K562 (cell line): ENCODE measurements around the gene BCKDK. TPM values are rescaled to one million over a fixed set of nuclear protein-coding genes. Genes with fewer than 3 reads are reported as not detected.

Experiments used
- ATF1 ChIP-seq, 2 experiments: fragments of 450-650 bp in 1 of 2; IDR thresholded peaks; 2 replicates each; pipeline ENCODE4 v1.6.1; 2016; ENCODE audit warnings: missing compliant biosample characterization in 1 of 2, missing genetic modification characterization in 1 of 2
- BCOR ChIP-seq: fragments of 450-650 bp; IDR thresholded peaks from 2 replicates; pipeline ENCODE4 v1.6.1; 2016
- BRF1 ChIP-seq: IDR thresholded peaks from 3 replicates; pipeline ENCODE4 v1.6.1; 2011; ENCODE audit warnings: borderline replicate concordance, mild to moderate bottlenecking; ENCODE audit not compliant: insufficient read length; ENCODE audit errors: extremely low read depth
- CBFA2T2 ChIP-seq: fragments of 450-650 bp; conservative IDR thresholded peaks from 2 replicates; pipeline ENCODE4 v1.6.1; 2017; ENCODE audit warnings: mild to moderate bottlenecking
- GATAD2A ChIP-seq: fragments of 450-650 bp; IDR thresholded peaks from 2 replicates; pipeline ENCODE4 v1.6.1; 2017
- GTF2A2 ChIP-seq: IDR thresholded peaks from 2 replicates; pipeline ENCODE4 v1.6.1; 2016; ENCODE audit warnings: mild to moderate bottlenecking, missing genetic modification characterization, missing compliant biosample characterization
- NFE2 ChIP-seq: IDR thresholded peaks from 2 replicates; pipeline ENCODE4 v1.6.1; 2014; ENCODE audit warnings: antibody characterized with exemption, low read depth
- NRF1 ChIP-seq, 2 experiments: fragments of 450-650 bp; IDR thresholded peaks in 1 of 2; conservative IDR thresholded peaks in 1 of 2; 2 replicates each; pipeline ENCODE4 v1.6.1; 2014; ENCODE audit warnings: mild to moderate bottlenecking in 2 of 2
- POLR2AphosphoS2 ChIP-seq: IDR thresholded peaks from 2 replicates; pipeline ENCODE4 v1.6.1; 2012; ENCODE audit warnings: low read length, improper control_type of control experiment
- RCOR1 ChIP-seq, 2 experiments: IDR thresholded peaks; 2 replicates each; pipeline ENCODE4 v1.6.1; 2012; ENCODE audit warnings: low read depth in 2 of 2, low read length in 2 of 2, borderline replicate concordance in 1 of 2, improper control_type of control experiment in 1 of 2
- SMARCC2 ChIP-seq: fragments of 450-650 bp; IDR thresholded peaks from 2 replicates; pipeline ENCODE4 v1.6.1; 2017; ENCODE audit warnings: antibody characterized with exemption, moderate library complexity, mild to moderate bottlenecking, low read depth
- TBL1XR1 ChIP-seq, 2 experiments: IDR thresholded peaks; 2 replicates each; pipeline ENCODE4 v1.6.1; 2012; ENCODE audit warnings: improper control_type of control experiment in 2 of 2, low read length in 2 of 2, mild to moderate bottlenecking in 1 of 2
- TCF7 ChIP-seq: sonication (generic); IDR thresholded peaks from 2 replicates; pipeline ENCODE4 v1.6.1; 2016; ENCODE audit warnings: antibody characterized with exemption, borderline replicate concordance
- TFAM ChIP-seq: fragments of 250-450 bp; sonication (Bioruptor Pico); conservative IDR thresholded peaks from 2 replicates; pipeline ENCODE4 v1.5.0; 2021; ENCODE audit warnings: mild to moderate bottlenecking, moderate library complexity
- ZNF217 ChIP-seq: sonication (generic); formaldehyde crosslinking; IDR thresholded peaks from 2 replicates; pipeline ENCODE4 v1.8.0; 2022; ENCODE audit warnings: mild to moderate bottlenecking, missing genetic modification reagents
- polyA plus RNA-seq, 8 experiments: library from polyadenylated mRNA; depleted of rRNA in 4 of 8; stranded (reverse) in 5 of 8; unstranded in 3 of 8; fragments of >200 nt; fragmentation: Nextera tagmentation in 2 of 8; fragmentation: Illumina TruSeq in 1 of 8; extraction: Ambion mirVana in 2 of 8; extraction: Trizol in 1 of 8; gene quantifications; 2 replicates each; pipeline versions ENCODE4 v1.2.1 to v1.2.3, GENCODE V29; 2011 to 2014; ENCODE audit warnings: inconsistent platforms in 1 of 8, missing spikeins in 1 of 8
- total RNA-seq, 7 experiments: library from RNA; depleted of rRNA in 6 of 7; stranded (reverse); fragments of >200 nt in 6 of 7; fragmentation: Illumina TruSeq in 2 of 7; extraction: Trizol in 2 of 7; gene quantifications; 2 replicates each; pipeline versions ENCODE4 v1.2.1 to v1.2.3, GENCODE V29; 2011 to 2021; ENCODE audit warnings: low replicate concordance in 1 of 7
- TF ChIP-seq, protein P1 (sequence below): fragments of 450-650 bp; formaldehyde crosslinking; conservative IDR thresholded peaks from 2 replicates; pipeline ENCODE4 v1.4.0; 2022; ENCODE audit warnings: mild to moderate bottlenecking, missing genetic modification characterization
- TF ChIP-seq, protein P2 (sequence below), 3 experiments: IDR thresholded peaks in 2 of 3; conservative IDR thresholded peaks in 1 of 3; 2 replicates each; pipeline ENCODE4 v1.5.1; 2011 to 2012; ENCODE audit warnings: low read length in 3 of 3, mild to moderate bottlenecking in 3 of 3, control low read depth in 2 of 3, improper control_type of control experiment in 1 of 3, inconsistent platforms in 1 of 3, low read depth in 1 of 3, mixed read lengths in 1 of 3, moderate library complexity in 1 of 3; ENCODE audit not compliant: insufficient read depth in 2 of 3
- TF ChIP-seq, protein P3 (sequence below): fragments of 200-800 bp; sonication (Bioruptor generic); IDR thresholded peaks from 2 replicates; pipeline ENCODE4 v1.6.1; 2017; ENCODE audit warnings: missing genetic modification characterization, missing compliant biosample characterization
- TF ChIP-seq, protein P4 (sequence below): fragments of 450-650 bp; formaldehyde crosslinking; IDR thresholded peaks from 2 replicates; pipeline ENCODE4 v1.4.0; 2020; ENCODE audit warnings: mild to moderate bottlenecking, moderate library complexity
- TF ChIP-seq, protein P5 (sequence below), 3 experiments: fragments of 200-800 bp in 1 of 3; sonication (Bioruptor generic) in 1 of 3; sonication (generic) in 1 of 3; formaldehyde crosslinking in 1 of 3; IDR thresholded peaks; 2 replicates each; pipeline versions ENCODE4 v1.6.1 to v1.8.0; 2016 to 2022; ENCODE audit warnings: mild to moderate bottlenecking in 2 of 3, missing compliant biosample characterization in 2 of 3, missing genetic modification characterization in 2 of 3, missing genetic modification reagents in 1 of 3

The BCKDK gene
- total and polyA plus RNA-seq, 9 of the 15 experiments (the other 6 are each of a cell fraction or from before 2014, with no cell fraction given), result 0.58 to 34.8 (median 13.1) TPM

DNA sequence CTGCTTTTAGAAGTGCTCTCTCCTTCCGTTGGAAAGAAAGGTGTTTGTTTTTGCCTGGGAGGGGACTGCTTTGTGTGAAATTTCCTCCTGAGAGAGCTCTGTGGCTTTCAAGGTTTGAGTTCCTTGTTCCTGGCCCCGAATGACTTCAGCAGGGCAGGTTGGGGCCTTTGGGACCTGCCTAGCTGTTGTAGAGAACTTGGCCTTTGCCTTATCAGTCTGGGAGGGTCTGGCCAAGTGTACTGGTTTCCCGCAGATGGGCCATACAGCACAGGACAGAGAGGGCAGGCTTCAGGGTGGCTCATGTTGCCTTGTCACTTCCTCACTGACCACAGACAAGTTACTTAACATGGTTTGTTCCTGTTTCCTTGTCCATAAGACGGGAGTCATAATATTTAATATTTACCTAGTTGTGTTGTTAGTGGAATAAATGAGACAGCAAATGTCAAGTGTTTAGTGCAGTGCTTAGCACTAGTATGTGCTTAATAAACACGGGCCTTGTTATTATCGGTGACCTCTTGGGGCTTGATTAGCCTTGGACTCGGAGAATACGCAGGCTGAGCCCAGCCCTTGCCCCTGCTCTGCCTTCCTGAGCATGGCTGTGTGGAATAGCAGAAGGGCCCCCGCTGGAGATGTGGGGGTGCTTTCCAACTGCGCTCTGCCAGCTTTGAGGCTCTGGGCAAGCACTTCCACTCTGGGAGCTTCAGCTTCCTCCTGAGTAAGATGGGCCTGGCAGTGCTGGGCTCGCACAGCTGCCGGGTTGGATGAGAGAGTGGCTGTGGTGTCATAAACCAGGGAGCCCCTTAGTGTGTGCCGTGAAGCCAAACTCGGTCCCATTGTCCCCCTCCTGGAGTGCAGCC is 20.8 kb downstream of the BCKDK start (continued):
- TF ChIP-seq, protein P1, sequence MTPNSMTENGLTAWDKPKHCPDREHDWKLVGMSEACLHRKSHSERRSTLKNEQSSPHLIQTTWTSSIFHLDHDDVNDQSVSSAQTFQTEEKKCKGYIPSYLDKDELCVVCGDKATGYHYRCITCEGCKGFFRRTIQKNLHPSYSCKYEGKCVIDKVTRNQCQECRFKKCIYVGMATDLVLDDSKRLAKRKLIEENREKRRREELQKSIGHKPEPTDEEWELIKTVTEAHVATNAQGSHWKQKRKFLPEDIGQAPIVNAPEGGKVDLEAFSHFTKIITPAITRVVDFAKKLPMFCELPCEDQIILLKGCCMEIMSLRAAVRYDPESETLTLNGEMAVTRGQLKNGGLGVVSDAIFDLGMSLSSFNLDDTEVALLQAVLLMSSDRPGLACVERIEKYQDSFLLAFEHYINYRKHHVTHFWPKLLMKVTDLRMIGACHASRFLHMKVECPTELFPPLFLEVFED, result no peak
- TF ChIP-seq ZNF217 (no peak), TFAM (CRISPR knock-in tag) (no peak), POLR2AphosphoS2 (no peak), BCOR (no peak), SMARCC2 (no peak), TCF7 (no peak), RCOR1 (IDR thresholded peaks at IDR 0.05; ENCODE audit: borderline replicate concordance in 1 of 2, low read depth in 2 of 2, low read length in 2 of 2) (peak in 1 of 2 experiments; percentile 79; a peak in 2 of 4 replicates), NFE2 (peak; percentile 82), NRF1 (conservative IDR thresholded peaks at IDR 0.05 in 1 of 2, IDR thresholded peaks at IDR 0.05 in 1 of 2) (peak; percentile 9 to 23; a peak in 1 of 4 replicates), GTF2A2 (tag) (no peak), TBL1XR1 (IDR thresholded peaks at IDR 0.05; ENCODE audit: low read length in 2 of 2) (0 out of 4 replicates have a peak, but pooled peaks of 1 of the 2 experiments have one; percentile 65), CBFA2T2 (peak; percentile 29; the same call in 1 of the 2 replicates), ATF1 (CRISPR knock-in tag; IDR thresholded peaks at IDR 0.05) (no peak), ATF1 (tag; IDR thresholded peaks at IDR 0.05) (peak; percentile 38; the same call in 1 of the 2 replicates), GATAD2A (no peak), BRF1 (no peak)
- TF ChIP-seq, protein P2, sequence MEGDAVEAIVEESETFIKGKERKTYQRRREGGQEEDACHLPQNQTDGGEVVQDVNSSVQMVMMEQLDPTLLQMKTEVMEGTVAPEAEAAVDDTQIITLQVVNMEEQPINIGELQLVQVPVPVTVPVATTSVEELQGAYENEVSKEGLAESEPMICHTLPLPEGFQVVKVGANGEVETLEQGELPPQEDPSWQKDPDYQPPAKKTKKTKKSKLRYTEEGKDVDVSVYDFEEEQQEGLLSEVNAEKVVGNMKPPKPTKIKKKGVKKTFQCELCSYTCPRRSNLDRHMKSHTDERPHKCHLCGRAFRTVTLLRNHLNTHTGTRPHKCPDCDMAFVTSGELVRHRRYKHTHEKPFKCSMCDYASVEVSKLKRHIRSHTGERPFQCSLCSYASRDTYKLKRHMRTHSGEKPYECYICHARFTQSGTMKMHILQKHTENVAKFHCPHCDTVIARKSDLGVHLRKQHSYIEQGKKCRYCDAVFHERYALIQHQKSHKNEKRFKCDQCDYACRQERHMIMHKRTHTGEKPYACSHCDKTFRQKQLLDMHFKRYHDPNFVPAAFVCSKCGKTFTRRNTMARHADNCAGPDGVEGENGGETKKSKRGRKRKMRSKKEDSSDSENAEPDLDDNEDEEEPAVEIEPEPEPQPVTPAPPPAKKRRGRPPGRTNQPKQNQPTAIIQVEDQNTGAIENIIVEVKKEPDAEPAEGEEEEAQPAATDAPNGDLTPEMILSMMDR (IDR thresholded peaks at IDR 0.05 in 2 of 3, conservative IDR thresholded peaks at IDR 0.05 in 1 of 3; ENCODE audit: insufficient read depth in 2 of 3, low read depth in 1 of 3, low read length in 3 of 3), result no peak; a peak in 1 of 6 replicates
- TF ChIP-seq, protein P3, sequence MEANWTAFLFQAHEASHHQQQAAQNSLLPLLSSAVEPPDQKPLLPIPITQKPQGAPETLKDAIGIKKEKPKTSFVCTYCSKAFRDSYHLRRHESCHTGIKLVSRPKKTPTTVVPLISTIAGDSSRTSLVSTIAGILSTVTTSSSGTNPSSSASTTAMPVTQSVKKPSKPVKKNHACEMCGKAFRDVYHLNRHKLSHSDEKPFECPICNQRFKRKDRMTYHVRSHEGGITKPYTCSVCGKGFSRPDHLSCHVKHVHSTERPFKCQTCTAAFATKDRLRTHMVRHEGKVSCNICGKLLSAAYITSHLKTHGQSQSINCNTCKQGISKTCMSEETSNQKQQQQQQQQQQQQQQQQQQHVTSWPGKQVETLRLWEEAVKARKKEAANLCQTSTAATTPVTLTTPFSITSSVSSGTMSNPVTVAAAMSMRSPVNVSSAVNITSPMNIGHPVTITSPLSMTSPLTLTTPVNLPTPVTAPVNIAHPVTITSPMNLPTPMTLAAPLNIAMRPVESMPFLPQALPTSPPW (CRISPR knock-in tag), result peak; percentile 46; the same call in 1 of the 2 replicates
- TF ChIP-seq, protein P4, sequence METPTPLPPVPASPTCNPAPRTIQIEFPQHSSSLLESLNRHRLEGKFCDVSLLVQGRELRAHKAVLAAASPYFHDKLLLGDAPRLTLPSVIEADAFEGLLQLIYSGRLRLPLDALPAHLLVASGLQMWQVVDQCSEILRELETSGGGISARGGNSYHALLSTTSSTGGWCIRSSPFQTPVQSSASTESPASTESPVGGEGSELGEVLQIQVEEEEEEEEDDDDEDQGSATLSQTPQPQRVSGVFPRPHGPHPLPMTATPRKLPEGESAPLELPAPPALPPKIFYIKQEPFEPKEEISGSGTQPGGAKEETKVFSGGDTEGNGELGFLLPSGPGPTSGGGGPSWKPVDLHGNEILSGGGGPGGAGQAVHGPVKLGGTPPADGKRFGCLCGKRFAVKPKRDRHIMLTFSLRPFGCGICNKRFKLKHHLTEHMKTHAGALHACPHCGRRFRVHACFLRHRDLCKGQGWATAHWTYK (CRISPR knock-in tag), result no peak
- TF ChIP-seq, protein P5, sequence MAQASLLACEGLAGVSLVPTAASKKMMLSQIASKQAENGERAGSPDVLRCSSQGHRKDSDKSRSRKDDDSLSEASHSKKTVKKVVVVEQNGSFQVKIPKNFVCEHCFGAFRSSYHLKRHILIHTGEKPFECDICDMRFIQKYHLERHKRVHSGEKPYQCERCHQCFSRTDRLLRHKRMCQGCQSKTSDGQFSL (CRISPR knock-in tag; IDR thresholded peaks at IDR 0.05), result peak; percentile 54; the same call in 1 of the 2 replicates
- TF ChIP-seq, protein P5 (tag; IDR thresholded peaks at IDR 0.05), result no peak
